GM18517 (cell line): ENCODE results near the gene BET1L.
"Not testable (repeated sequence)": the region's sequence is repeated elsewhere in the genome, so short reads cannot be mapped to it uniquely, and the experiment has no call there.

Source experiments
- ATAC-seq: cut with Tn5 transposase; IDR thresholded peaks from one replicate; pipeline ENCODE4 v1.9.1; 2021; ENCODE audit warnings: mild to moderate bottlenecking, moderate library complexity; ENCODE audit not compliant: unreplicated experiment

BET1L gene

GRCh38 chr11:207208-207862 lies at the start of gene BET1L, which contains the start of gene RIC8A:
Gene BET1L, minus strand, starts transcription at chr11:207399. Its CDS starts 78 bp downstream, at chr11:207321.
Gene RIC8A, plus strand, starts transcription at chr11:207708. Its CDS starts 1,147 bp downstream, at chr11:208855.
- peak; percentile 88 for ATAC-seq

GRCh38 chr11:255816-256215 lies 48.6 kb upstream of the BET1L start:
- no peak for ATAC-seq

GRCh38 chr11:255176-255575 lies 48.0 kb upstream of the BET1L start:
- no peak for ATAC-seq

- ATAC-seq: no peak
Observed at GRCh38 chr11:253886-254270, 46.7 kb upstream of the BET1L start.

GRCh38 chr11:253160-253885 lies 46.1 kb upstream of the BET1L start:
- no peak for ATAC-seq

GRCh38 chr11:252666-253065 lies 45.5 kb upstream of the BET1L start:
- ATAC-seq: no peak

- no peak for ATAC-seq
Observed at GRCh38 chr11:251550-251949, 44.4 kb upstream of the BET1L start.

GRCh38 chr11:250740-251299 lies 43.6 kb upstream of the BET1L start:
- no peak for ATAC-seq

- no peak for ATAC-seq
Observed at GRCh38 chr11:250274-250673, 43.1 kb upstream of the BET1L start.

- ATAC-seq: no peak
Observed at GRCh38 chr11:249062-249461, 41.9 kb upstream of the BET1L start.

- ATAC-seq: no peak
Observed at GRCh38 chr11:244376-244775, 37.2 kb upstream of the BET1L start.

- ATAC-seq: no peak
Observed at GRCh38 chr11:241634-242033, 34.4 kb upstream of the BET1L start.

GRCh38 chr11:240315-240714 lies 33.1 kb upstream of the BET1L start:
- ATAC-seq: no peak

GRCh38 chr11:238346-238745 lies 31.1 kb upstream of the BET1L start:
- not testable (repeated sequence) for ATAC-seq

GRCh38 chr11:236774-237767 lies 29.9 kb upstream of the BET1L start, which contains the start of gene PSMD13:
Gene PSMD13, plus strand, starts transcription at chr11:236976. Its CDS starts 74 bp downstream, at chr11:237050.
- ATAC-seq: peak; percentile 67

- peak; percentile 52 for ATAC-seq
Observed at GRCh38 chr11:235997-236773, 29.0 kb upstream of the BET1L start, which contains the start of gene SIRT3. Gene SIRT3, minus strand, starts transcription at chr11:236342. Its CDS starts 14 bp downstream, at chr11:236328.

GRCh38 chr11:235609-235996 lies 28.4 kb upstream of the BET1L start:
- ATAC-seq: no peak

- no peak for ATAC-seq
Observed at GRCh38 chr11:235180-235579, 28.0 kb upstream of the BET1L start.

GRCh38 chr11:232783-233565 lies 25.8 kb upstream of the BET1L start:
- no peak for ATAC-seq
